HUDEP-2 (cell line): ENCODE data around the gene NUDT17.
A peak's percentile ranks its signal among the peaks of the same experiment; 100 is the strongest.

Source experiments
- DNase-seq, 76 experiments: peaks; one replicate each; lab custom pipeline; 2025; ENCODE audit not compliant: unreplicated experiment in 76 of 76; lab: John Stamatoyannopoulos, UW

Gene NUDT17

GRCh38 chr1:145846201-145846612 is 777 bp downstream of the NUDT17 start:
- peak in 35 of 76 experiments; percentile 9 to 54 (median 25) for DNase-seq

- no peak for DNase-seq
These were observed 2.4 kb downstream of the NUDT17 start for GRCh38 chr1:145847827-145848226.

DNA sequence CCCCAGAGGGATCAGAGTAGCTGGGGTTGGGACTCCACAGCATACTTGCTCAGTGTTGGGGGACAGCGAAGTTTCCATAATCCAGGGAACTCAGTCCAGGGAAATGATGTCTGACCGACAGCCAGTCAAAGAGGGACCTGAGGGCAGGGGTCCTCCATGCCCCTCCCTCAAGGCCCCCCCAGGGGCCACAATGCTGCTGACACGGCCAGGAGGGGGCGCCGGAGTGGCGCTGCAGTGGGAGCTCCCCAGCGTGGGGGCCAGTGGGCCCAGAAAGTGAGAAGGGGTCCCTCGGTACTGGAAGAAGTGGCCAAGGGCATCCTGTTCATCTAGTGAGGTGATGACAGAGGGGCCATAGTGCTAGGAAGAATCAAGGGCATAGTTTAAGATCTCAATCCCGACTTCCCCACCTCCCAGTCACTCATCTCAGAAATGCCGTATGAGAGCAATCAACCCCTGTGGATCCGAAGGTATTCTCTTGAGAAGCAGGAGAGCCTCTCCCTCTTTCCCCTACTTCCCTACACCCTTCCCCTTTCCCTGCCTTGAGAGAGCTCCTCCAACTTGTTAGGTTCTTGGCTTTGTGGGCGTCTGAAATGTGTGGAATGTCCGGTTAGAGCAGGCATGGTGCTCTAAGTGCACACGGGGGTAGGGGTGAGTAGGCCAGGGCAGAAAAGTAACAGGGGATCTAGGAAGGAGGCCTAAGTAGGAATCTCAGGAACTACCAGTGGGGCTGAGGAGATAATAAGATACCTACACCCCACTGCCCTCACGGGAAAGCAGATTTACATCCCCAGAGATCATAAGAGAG is 4.1 kb downstream of the NUDT17 start:
- DNase-seq: no peak

DNA sequence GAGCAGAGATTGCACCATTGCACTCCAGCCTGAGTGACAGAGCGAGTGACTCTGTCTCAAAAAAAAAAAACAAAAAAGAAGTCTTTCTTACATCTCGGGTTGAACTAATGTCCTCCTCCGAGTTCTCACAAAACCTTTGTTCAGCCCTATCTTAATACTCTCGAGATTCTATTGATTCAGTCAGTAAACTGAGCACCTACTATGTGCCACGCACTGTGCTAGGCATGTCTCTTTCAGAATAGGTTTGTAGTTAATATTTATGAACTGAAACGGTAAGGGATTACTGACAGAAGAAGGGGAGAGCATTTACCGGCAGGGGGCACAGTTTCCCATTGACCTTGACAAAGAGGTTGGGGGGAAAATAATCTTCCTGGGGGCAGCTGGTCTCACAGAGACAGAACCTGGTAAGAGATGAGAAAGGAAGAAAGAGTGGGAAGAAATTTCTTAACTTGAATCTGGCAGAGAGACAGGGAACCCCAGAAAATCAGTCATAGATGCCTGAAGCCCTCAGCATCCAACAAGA is 10.1 kb downstream of the NUDT17 start:
- no peak for DNase-seq

DNA sequence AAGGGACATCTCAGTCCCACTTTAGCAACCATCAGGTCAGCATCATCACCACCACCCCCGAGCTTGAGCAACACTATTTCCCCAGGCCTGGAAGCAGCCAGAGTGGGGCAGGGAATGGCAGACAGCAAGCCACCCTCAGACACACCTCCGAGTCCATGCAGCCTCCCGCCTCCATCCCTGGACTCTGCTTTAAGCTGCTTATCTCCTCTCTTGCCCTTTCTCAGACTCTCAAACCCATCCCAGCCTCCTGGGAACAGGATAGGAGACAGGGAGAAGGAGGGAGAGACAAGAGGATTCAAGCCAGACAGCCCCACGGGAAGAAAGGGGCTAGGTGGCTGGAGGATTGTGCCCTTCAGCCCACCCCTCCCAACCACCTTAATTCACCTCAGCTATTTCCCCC is 11.7 kb downstream of the NUDT17 start:
- DNase-seq: no peak

DNA sequence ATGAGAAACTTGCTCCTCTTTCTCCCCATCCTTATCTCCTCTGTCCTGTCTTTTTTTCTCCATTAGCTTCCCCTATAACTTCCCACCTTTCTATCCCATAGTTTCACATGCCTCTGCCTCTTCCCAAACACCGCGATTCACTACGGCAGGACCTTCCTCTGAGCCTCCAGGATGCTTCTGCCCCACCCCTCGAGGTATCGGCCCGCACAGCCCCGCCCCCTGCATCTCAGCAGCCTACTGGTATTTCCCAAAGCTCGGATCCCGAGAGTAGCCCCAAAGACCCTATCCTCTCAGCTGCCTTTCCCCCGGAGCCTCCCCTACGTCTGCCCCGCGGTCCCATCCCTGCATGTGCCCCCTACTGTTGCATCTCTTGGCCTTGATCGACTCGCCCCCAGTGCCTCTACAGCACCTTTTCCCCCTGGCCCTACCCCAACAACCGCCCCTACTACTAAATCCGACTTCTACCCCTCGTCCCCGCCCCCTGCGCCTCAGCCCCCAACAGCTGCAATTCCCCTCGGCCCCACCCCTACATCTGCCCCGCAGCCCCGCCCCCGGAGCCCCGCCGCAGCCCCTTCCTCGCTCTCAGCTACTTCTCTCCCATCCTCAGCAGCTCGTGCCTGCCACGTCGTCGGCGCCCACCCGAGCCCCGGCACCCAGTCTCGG is 12.9 kb downstream of the NUDT17 start:
- DNase-seq: peak in 34 of 76 experiments; percentile 5 to 52 (median 24)

GRCh38 chr1:145858901-145859490 is 13.6 kb downstream of the NUDT17 start, which contains the start of gene PIAS3:
PIAS3 (minus strand) TSS chr1:145859081; CDS start chr1:145858990, 91 bp downstream.
- DNase-seq: peak in 73 of 76 experiments; percentile 44 to 93 (median 82)

GRCh38 chr1:145859491-145860023 is 14.1 kb downstream of the NUDT17 start:
- peak in 71 of 76 experiments; percentile 25 to 84 (median 62) for DNase-seq

DNA sequence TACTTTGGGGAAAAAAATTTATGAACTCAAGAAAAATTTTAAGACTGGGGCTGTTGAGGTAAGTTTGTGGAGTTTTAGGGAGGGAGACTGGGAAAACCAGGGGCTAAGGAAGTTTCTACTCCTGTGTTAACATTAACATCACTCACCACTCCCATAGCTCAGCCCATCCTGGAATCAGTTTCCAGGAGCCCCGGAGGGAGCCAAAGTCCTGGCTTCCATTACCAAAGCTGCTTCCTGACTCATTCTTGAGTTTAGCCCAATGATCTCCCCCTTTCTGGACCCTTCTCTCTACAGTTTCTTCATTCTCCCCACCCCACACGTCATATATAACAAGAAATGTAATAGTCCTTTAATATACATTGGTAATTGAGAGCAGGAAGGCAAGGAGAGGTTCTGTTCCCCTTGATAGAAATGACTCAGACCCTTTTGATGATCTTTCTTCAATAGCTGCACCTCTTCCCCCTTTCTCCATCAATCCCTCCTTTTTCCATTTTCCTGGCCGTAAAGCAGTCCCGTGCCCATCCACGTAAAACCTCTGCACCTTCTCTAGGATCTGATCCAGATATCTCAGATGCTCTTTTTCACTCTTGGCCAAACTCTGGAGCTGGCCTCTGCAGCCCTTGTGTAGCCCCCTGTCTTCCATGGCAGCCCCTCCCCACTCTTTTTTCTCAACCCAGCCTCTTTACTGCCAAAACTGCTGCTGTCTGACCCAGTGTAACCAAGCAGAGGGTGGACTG is 18.0 kb downstream of the NUDT17 start:
- no peak for DNase-seq

DNA sequence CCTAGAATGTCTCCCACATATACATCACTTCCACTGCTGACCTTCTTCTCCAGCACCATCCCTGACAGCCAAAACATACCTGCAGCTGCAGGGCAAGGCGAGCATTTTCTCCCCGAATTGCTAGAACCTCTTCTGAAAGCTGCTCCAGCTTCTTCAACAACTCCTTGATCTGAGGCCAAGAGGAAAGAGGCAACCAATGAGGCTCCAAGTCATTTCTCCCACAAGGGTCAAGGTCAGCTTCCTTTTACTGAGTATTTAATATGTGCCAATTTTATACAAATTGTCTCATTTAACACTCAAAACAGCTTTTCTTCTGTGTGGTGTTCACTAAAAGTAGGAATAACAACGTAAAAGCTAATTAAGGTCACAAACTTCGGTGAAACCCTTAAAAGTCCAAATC is 22.8 kb downstream of the NUDT17 start:
- no peak for DNase-seq

DNA sequence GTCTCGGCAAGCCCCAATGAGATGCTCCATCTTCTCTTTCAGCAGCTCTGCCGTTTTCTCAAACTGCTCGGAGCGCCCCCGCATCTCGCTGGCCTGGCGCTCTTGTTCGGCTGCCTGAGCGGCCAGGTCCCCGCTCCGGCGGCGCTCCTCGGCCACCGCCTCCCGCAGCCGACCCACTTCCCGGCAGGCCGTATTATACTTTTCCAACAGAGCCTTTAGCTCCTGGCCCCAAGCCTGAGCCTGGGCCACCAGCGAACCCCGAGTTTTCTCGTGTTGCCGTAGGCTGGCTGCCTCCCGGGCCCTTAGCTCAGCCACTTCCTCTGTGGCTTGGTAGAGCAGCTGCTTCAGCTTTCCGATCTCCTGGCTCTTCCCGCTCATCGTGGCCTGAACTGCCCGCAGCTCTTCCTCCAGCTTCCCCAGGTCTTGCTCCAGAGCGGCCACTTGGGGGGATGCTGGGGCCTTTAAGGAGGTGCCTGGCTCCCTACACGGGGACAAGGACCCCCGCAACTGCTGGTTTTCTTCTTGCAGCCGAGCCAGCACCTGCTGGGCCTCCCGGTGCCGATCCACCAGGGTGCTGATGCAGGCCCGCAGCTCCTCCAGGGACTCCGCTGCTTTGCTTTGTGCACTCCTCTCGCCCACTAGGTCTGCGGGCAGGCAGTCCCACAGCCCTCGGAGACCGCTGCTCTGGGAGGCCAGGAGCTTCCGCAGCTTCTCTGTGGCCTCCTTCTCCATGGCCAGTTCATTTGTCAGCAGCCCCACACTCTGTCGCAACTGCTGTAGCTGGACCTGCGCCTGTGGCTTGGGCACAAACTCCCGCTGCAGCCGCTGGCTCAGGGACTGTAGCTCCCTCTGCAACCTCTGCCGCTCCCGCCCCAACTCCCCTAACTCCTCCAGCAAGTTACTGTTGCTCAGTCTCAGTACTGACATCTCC is 26.8 kb downstream of the NUDT17 start:
- no peak for DNase-seq

- DNase-seq: no peak
These were observed 29.2 kb downstream of the NUDT17 start for GRCh38 chr1:145874646-145875045.

DNA sequence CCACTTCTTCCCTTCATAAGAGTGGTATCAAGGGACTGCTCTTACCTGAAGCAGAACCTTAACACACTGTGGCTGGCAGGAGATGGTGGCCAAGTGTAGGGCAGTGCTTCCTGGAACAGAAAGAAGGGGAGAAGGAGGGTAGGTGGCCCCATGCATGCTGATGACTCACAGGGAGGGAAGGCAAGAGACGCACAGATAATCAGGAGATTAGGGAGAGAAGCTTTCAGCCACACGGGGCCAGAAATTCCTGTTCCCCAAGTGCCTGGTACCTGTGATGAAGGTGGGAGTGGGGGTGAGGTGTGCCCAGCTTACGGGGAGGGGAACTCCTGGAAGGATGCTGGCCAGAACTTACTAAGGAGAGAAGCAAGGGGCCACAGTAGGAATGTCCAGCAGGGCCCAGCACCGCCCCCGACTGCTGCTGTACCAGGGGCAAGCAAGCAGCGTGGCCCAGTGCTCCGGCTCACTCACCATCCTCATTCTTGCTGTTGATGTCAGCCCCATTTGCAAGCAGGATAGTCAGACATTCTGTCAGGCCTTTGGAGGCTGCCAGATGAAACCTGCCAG is 32.6 kb downstream of the NUDT17 start:
- peak in 35 of 76 experiments; percentile 2 to 57 (median 18) for DNase-seq

GRCh38 chr1:145878724-145879123 is 33.3 kb downstream of the NUDT17 start:
- DNase-seq: no peak

GRCh38 chr1:145879775-145880174 is 34.3 kb downstream of the NUDT17 start:
- no peak for DNase-seq

DNA sequence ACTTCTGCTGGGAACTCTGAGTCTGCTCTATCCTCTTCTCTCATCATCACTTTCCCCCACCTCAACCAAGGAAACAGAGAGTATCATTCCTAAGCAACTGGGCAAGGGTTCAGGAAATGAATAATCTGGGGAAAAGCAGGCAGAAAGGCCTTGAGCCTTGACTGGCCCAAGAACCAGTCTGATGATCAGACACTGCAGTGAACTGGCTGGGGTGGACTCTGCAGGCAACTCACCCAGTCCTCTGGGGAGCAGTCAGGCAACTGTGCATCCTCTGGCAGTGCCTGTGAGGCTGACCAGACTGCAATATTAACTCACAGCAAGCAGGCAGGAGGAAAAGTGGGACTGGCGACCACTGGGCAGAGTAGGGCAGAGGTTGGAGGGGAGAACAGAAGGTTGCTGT is 39.2 kb downstream of the NUDT17 start:
- no peak for DNase-seq

DNA sequence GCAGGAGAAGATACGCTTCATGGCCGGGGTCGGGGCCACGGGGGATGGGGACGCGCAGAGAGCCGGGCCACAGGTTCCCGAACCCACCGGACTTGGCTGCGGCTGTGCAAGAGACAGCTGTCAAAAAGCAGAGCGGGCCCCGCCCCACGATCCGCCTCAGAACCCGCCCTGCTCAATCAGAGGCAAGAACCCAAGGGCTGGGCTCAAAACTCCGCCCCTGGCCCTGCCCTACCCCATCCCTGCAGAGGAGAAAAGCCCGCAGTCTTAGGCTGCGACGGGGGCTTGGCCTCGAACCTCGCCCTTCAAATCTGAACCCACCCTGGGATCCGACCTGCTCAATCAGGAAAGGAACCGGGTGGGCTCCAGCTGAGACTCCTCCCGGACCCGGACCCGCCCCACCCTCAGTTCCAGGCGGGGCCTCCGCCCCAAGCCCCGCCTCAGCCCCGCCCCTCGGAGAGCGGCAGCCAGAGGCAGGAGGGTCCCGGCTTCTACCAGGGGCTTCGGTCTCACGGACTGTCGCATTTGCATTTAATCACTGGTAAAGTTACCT is 40.4 kb downstream of the NUDT17 start, which contains the start of gene ANKRD35:
ANKRD35 (minus strand) TSS at position 129 of the 550 bp plus-strand sequence; CDS start at position 21, 108 bp downstream.
- DNase-seq: peak in 72 of 76 experiments; percentile 19 to 90 (median 68)

- DNase-seq: peak in 1 of 76 experiments; percentile 6
These were observed 41.0 kb downstream of the NUDT17 start for GRCh38 chr1:145886390-145886789.
